Measurements from ENCODE around the gene KLF17.
A peak's percentile ranks its signal among the peaks of the same experiment; 100 is the strongest.

The KLF17 gene

DNA sequence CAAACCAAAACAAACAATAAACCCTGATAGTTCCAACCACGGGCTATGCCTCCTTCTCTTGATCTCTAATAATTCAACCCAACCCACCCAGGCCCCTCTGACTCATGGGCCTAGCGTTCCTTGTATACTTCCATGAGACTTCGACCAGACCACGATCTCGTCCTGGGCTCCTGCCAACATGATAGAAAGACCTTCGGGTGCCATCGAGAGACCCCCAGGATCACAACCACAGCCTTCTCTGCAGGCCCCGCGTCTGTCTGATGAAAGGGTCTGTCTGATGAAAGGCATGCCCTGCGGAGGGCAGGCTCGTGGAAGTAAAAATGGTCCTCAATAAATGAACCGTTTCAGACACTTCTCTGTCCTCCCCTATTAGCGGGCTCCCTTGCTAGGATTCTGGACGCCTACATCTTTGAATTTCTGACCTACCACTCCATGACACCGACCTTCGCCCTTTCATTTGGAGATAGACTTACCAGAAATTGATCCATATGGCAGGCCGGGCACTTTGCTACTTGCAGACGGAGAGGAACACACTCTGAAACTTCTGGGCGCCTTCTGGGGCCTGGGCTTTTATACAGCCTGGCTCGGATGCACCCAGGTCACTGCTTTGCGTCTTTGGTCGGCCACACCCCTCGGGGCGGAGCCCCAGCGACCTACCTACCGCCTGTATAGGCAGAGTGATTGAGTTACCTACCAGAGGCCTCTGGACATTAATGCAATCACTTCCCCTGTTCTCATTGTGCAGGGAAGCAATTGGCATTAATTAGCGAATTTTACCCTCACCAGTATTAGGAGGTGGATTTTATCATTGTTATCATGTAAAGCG lies 28.1 kb downstream of the KLF17 start:
- CTCF ChIA-PET, result no interaction called here
- TF ChIP-seq, protein P1, sequence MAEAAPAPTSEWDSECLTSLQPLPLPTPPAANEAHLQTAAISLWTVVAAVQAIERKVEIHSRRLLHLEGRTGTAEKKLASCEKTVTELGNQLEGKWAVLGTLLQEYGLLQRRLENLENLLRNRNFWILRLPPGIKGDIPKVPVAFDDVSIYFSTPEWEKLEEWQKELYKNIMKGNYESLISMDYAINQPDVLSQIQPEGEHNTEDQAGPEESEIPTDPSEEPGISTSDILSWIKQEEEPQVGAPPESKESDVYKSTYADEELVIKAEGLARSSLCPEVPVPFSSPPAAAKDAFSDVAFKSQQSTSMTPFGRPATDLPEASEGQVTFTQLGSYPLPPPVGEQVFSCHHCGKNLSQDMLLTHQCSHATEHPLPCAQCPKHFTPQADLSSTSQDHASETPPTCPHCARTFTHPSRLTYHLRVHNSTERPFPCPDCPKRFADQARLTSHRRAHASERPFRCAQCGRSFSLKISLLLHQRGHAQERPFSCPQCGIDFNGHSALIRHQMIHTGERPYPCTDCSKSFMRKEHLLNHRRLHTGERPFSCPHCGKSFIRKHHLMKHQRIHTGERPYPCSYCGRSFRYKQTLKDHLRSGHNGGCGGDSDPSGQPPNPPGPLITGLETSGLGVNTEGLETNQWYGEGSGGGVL (tag by site-specific recombination; IDR thresholded peaks at IDR 0.05), result no peak
- TF ChIP-seq HOXD13 (CRISPR knock-in tag; IDR thresholded peaks at IDR 0.05; ENCODE audit: borderline replicate concordance), result no peak
- TF ChIP-seq ZNF433 (tag by site-specific recombination; IDR thresholded peaks at IDR 0.05; ENCODE audit: low read depth), result no peak
- TF ChIP-seq ZXDB (tag by site-specific recombination; IDR thresholded peaks at IDR 0.05), result no peak
- no peak for TF ChIP-seq ZNF184 (tag by site-specific recombination; IDR thresholded peaks at IDR 0.05)
- no peak overlapping the region for H3K27ac ChIP-seq (ENCODE audit: extremely low read depth, low read depth, low read length)
- H3K36me3 ChIP-seq (ENCODE audit: control insufficient read depth in 2 of 2, insufficient read depth in 1 of 2, low read length in 2 of 2), result no peaks in the 10 kb centered on the region
- POLR2A ChIA-PET, result no interaction called here
- H3K4me1 ChIP-seq (ENCODE audit: control insufficient read depth, insufficient read depth, low read length), result no peaks in the 10 kb centered on the region
- H3K9me3 ChIP-seq (ENCODE audit: control insufficient read depth, insufficient read depth, low read depth, low read length), result no peaks in the 10 kb centered on the region
- H3K4me3 ChIP-seq (ENCODE audit: low read depth, low read length), result no peak overlapping the region

DNA sequence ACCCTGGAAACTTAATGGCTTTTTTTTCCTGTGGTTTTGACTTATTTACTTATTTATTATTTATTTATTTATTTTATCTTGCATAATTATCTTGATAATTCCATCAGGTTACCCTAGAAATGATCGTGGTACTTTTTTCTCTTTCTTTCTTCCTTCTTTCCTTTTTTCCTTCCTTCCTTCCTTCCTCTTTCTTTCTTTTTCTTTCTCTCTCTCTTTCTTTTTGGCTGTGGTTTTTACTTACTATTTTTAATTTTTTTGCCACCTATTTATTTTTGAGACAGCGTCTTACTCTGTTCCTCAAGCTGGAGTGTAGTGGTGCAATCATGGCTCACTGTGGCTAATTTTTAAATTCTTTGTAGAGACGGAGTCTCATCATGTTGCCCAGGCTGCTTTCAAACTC lies 29.0 kb downstream of the KLF17 start:
- ChIA-PET POLR2A (no interaction called here), CTCF (no interaction called here)
- no peak overlapping the region for H3K27ac ChIP-seq (ENCODE audit: extremely low read depth, low read depth, low read length)
- H3K36me3 ChIP-seq (ENCODE audit: control insufficient read depth in 2 of 2, insufficient read depth in 1 of 2, low read length in 2 of 2), result no peaks in the 10 kb centered on the region
- H3K9me3 ChIP-seq (ENCODE audit: control insufficient read depth, insufficient read depth, low read depth, low read length), result no peaks in the 10 kb centered on the region
- TF ChIP-seq, protein P2, sequence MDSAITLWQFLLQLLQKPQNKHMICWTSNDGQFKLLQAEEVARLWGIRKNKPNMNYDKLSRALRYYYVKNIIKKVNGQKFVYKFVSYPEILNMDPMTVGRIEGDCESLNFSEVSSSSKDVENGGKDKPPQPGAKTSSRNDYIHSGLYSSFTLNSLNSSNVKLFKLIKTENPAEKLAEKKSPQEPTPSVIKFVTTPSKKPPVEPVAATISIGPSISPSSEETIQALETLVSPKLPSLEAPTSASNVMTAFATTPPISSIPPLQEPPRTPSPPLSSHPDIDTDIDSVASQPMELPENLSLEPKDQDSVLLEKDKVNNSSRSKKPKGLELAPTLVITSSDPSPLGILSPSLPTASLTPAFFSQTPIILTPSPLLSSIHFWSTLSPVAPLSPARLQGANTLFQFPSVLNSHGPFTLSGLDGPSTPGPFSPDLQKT (IDR thresholded peaks at IDR 0.05; ENCODE audit: borderline replicate concordance, low read depth, low read length), result no peak
- peak; percentile 76 for TF ChIP-seq ZNF366 (tag by site-specific recombination; conservative IDR thresholded peaks at IDR 0.05)
- no peak overlapping the region for H3K4me3 ChIP-seq (ENCODE audit: low read depth, low read length)
- no peaks in the 10 kb centered on the region for H3K4me1 ChIP-seq (ENCODE audit: control insufficient read depth, insufficient read depth, low read length)

DNA sequence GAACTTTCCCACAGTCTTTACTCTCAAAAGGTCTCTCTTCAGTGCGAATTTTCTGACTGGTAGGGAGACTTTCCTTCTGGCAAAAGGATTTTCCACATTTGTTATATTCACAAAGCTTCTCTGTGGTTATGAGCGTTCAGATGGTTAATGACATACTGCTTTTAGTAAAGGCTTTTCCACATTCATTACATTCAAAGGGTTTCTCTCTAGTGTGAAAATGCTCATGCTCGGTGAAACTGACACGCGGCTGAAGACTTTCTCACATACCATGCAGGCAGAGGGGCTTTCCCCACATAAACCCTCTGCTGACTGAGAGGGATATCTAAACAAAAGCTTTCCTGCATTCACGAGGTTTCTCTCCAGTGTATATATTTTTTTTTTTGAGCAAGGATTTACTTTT lies 32.7 kb downstream of the KLF17 start:
- H3K4me1 ChIP-seq (ENCODE audit: control insufficient read depth, insufficient read depth, low read length), result peaks cover 6% of the 10 kb centered on the region; the same call in 1 of the 2 replicates
- POLR2A ChIA-PET, result no interaction called here
- CTCF ChIA-PET, result no interaction called here

DNA sequence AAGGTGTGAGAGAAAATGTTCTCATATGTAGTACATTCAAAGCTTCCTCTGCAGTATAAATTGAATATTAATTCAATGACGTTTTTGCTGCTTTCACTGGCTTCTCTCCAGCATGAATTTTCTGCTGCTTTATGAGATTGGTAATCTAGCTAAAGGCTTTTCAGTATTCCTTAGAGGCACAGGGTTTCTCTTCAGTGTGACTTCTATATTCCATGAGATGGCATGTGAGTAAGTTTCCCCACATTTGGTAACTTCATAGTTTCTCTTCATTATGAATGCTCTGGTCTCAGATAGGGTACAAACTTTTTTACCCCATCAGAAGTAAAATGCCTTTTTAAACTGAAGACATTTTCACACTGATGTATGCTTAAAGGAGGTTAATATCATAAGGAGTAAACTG lies 33.2 kb downstream of the KLF17 start:
- ChIA-PET POLR2A (no interaction called here), CTCF (no interaction called here)
- Histone ChIP-seq H3K9me3 (ENCODE audit: control insufficient read depth, insufficient read depth, low read depth, low read length) (no peaks in the 10 kb centered on the region), H3K36me3 (ENCODE audit: control insufficient read depth in 2 of 2, insufficient read depth in 1 of 2, low read length in 2 of 2) (no peaks in the 10 kb centered on the region), H3K4me1 (ENCODE audit: control insufficient read depth, insufficient read depth, low read length) (peaks cover 6% of the 10 kb centered on the region; the same call in 1 of the 2 replicates), H3K27ac (ENCODE audit: extremely low read depth, low read depth, low read length) (no peak overlapping the region), H3K4me3 (ENCODE audit: low read depth, low read length) (no peak overlapping the region)
- TF ChIP-seq ZSCAN16 (tag by site-specific recombination; IDR thresholded peaks at IDR 0.05), result no peak
- TF ChIP-seq ZNF514 (tag by site-specific recombination; IDR thresholded peaks at IDR 0.05), result no peak
- TF ChIP-seq ZNF707 (tag by site-specific recombination; IDR thresholded peaks at IDR 0.05), result no peak
- no peak for TF ChIP-seq ZXDB (tag by site-specific recombination; IDR thresholded peaks at IDR 0.05)
- TF ChIP-seq ZNF776 (tag by site-specific recombination; IDR thresholded peaks at IDR 0.05; ENCODE audit: borderline replicate concordance), result no peak
- no peak for TF ChIP-seq ZNF530 (tag by site-specific recombination; IDR thresholded peaks at IDR 0.05; ENCODE audit: low read depth)
- no peak for TF ChIP-seq ZNF501 (tag by site-specific recombination; IDR thresholded peaks at IDR 0.05)
- TF ChIP-seq ZNF777 (tag by site-specific recombination; IDR thresholded peaks at IDR 0.05; ENCODE audit: borderline replicate concordance), result no peak
- TF ChIP-seq KLF10 (tag by site-specific recombination; IDR thresholded peaks at IDR 0.05), result no peak
- no peak for TF ChIP-seq ZFP69B (tag by site-specific recombination; IDR thresholded peaks at IDR 0.05)
- TF ChIP-seq ZNF544 (tag by site-specific recombination; IDR thresholded peaks at IDR 0.05), result no peak
- no peak for TF ChIP-seq ZNF664 (tag by site-specific recombination; IDR thresholded peaks at IDR 0.05)
- no peak for TF ChIP-seq OVOL3 (tag by site-specific recombination; IDR thresholded peaks at IDR 0.05)

More for the DNA sequence above, 32.7 kb downstream of the KLF17 start:
- no peak overlapping the region for H3K27ac ChIP-seq (ENCODE audit: extremely low read depth, low read depth, low read length)
- H3K36me3 ChIP-seq (ENCODE audit: control insufficient read depth in 2 of 2, insufficient read depth in 1 of 2, low read length in 2 of 2), result no peaks in the 10 kb centered on the region
- H3K9me3 ChIP-seq (ENCODE audit: control insufficient read depth, insufficient read depth, low read depth, low read length), result no peaks in the 10 kb centered on the region
- TF ChIP-seq ZNF629 (tag by site-specific recombination; IDR thresholded peaks at IDR 0.05), result no peak
- no peak for TF ChIP-seq ZNF394 (tag by site-specific recombination; IDR thresholded peaks at IDR 0.05; ENCODE audit: borderline replicate concordance)
- TF ChIP-seq, protein P3, sequence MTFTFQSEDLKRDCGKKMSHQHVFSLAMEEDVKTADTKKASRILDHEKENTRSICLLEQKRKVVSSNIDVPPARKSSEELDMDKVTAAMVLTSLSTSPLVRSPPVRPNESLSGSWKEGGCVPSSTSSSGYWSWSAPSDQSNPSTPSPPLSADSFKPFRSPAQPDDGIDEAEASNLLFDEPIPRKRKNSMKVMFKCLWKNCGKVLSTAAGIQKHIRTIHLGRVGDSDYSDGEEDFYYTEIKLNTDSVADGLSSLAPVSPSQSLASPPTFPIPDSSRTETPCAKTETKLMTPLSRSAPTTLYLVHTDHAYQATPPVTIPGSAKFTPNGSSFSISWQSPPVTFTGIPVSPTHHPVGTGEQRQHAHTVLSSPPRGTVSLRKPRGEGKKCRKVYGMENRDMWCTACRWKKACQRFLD (tag by site-specific recombination; IDR thresholded peaks at IDR 0.05), result no peak
- no peak for TF ChIP-seq KLF8 (tag by site-specific recombination; IDR thresholded peaks at IDR 0.05)
- no peak for TF ChIP-seq ZNF777 (tag by site-specific recombination; IDR thresholded peaks at IDR 0.05; ENCODE audit: borderline replicate concordance)
- no peak for TF ChIP-seq ZNF114 (tag by site-specific recombination; IDR thresholded peaks at IDR 0.05)
- no peak for TF ChIP-seq ZNF600 (tag by site-specific recombination; IDR thresholded peaks at IDR 0.05)
- no peak for TF ChIP-seq YY2 (tag by site-specific recombination; IDR thresholded peaks at IDR 0.05)
- no peak overlapping the region for H3K4me3 ChIP-seq (ENCODE audit: low read depth, low read length)
